ENCODE measurements around the gene ABCE1. TPM values are rescaled to one million over a fixed set of nuclear protein-coding genes. Genes with fewer than 3 reads are reported as not detected.

The ABCE1 gene
- total RNA-seq, 4 donors from 2014 or later = 53.5 to 78.0 (median 64.7) TPM

- 96% methylated on average over 1 of the region's 1 CpG for WGBS, 2 donors
- peaks cover 0 to 33% (median 10%) of the 10 kb centered on the region in 4 donors for H3K4me1 ChIP-seq
- H3K9me3 ChIP-seq = no peaks in the 10 kb centered on the region
- no peaks in the 10 kb centered on the region for H3K27me3 ChIP-seq
- no peak overlapping the region for H3K27ac ChIP-seq
- no peak overlapping the region for H3K4me3 ChIP-seq
- no peak for TF ChIP-seq CTCF (IDR thresholded peaks at IDR 0.05)
- TF ChIP-seq POLR2A (IDR thresholded peaks at IDR 0.05) = no peak
- DNase-seq (ENCODE audit: low spot score in 2 of 2) = no peak
- H3K36me3 ChIP-seq = peaks cover 0 to 59% (median 3%) of the 10 kb centered on the region in 3 donors
Observed at GRCh38 chr4:145171911-145172310, 73.8 kb downstream of the ABCE1 start.

- H3K27me3 ChIP-seq = no peaks in the 10 kb centered on the region
- peak overlapping the region in 2 of 4 donors; percentile 94 to 100 for H3K4me3 ChIP-seq
- DNase-seq (ENCODE audit: low spot score in 2 of 2) = no peak
- no peaks in the 10 kb centered on the region for H3K9me3 ChIP-seq
- 78 to 84% methylated on average over 9 of the region's 9 CpGs for WGBS, 2 donors
- peaks cover 0 to 60% (median 25%) of the 10 kb centered on the region in 4 donors for H3K4me1 ChIP-seq
- peaks cover 0 to 20% (median 3%) of the 10 kb centered on the region in 3 donors for H3K36me3 ChIP-seq
- no peak for TF ChIP-seq POLR2A (IDR thresholded peaks at IDR 0.05)
- TF ChIP-seq EP300 (IDR thresholded peaks at IDR 0.05) = no peak
- TF ChIP-seq CTCF (IDR thresholded peaks at IDR 0.05) = no peak
- H3K27ac ChIP-seq = peak overlapping the region in 3 of 4 donors; percentile 99 to 100 (median 99)
Observed at GRCh38 chr4:145176641-145177432, 78.7 kb downstream of the ABCE1 start.

GRCh38 chr4:145177511-145177905, 79.4 kb downstream of the ABCE1 start:
- H3K27me3 ChIP-seq = no peaks in the 10 kb centered on the region

GRCh38 chr4:145177906-145178538, 79.9 kb downstream of the ABCE1 start:
- peak overlapping the region; percentile 73 to 100 (median 94) for H3K4me3 ChIP-seq
- DNase-seq (ENCODE audit: low spot score in 2 of 2) = peak in 1 of 2 donors; percentile 13
- peak overlapping the region; percentile 92 to 100 (median 99) for H3K27ac ChIP-seq
- peaks cover 0 to 52% (median 25%) of the 10 kb centered on the region in 4 donors for H3K4me1 ChIP-seq
- H3K36me3 ChIP-seq = peaks cover 0 to 11% (median 3%) of the 10 kb centered on the region in 3 donors
- peak in 1 of 2 donors; percentile 43 for TF ChIP-seq EP300 (IDR thresholded peaks at IDR 0.05)
- no peak for TF ChIP-seq CTCF (IDR thresholded peaks at IDR 0.05)
- 12 to 19% methylated on average over 9 of the region's 9 CpGs for WGBS, 2 donors
- H3K27me3 ChIP-seq = no peaks in the 10 kb centered on the region
- no peaks in the 10 kb centered on the region for H3K9me3 ChIP-seq

More at GRCh38 chr4:145177511-145177905, 79.4 kb downstream of the ABCE1 start:
- TF ChIP-seq CTCF (IDR thresholded peaks at IDR 0.05) (no peak), EP300 (IDR thresholded peaks at IDR 0.05) (no peak), POLR2A (IDR thresholded peaks at IDR 0.05) (no peak)
- H3K4me3 ChIP-seq = peak overlapping the region in 3 of 4 donors; percentile 94 to 100 (median 95)
- peaks cover 0 to 16% (median 3%) of the 10 kb centered on the region in 3 donors for H3K36me3 ChIP-seq
- DNase-seq (ENCODE audit: low spot score in 2 of 2) = no peak
- peak overlapping the region; percentile 92 to 100 (median 99) for H3K27ac ChIP-seq
- H3K9me3 ChIP-seq = no peaks in the 10 kb centered on the region
- peaks cover 0 to 53% (median 25%) of the 10 kb centered on the region in 4 donors for H3K4me1 ChIP-seq
- 20 to 22% methylated on average over 4 of the region's 4 CpGs for WGBS, 2 donors

Measured in tibial nerve (tissue), 4 donors.